Activated T-cell treated with anti-CD3 and anti-CD28 coated beads, Interleukin-2, amount 50 U/mL, for 72 hours (primary cell): ENCODE measurements around the gene EIF5AL1. TPM values are rescaled to one million over a fixed set of nuclear protein-coding genes. Genes with fewer than 3 reads are reported as not detected.
A peak's percentile ranks its signal among the peaks of the same experiment; 100 is the strongest.
"Not testable (repeated sequence)": the region's sequence is repeated elsewhere in the genome, so short reads cannot be mapped to it uniquely, and the experiment has no call there.

ENCODE experiments used
- ATAC-seq, 2 donors: fragments of 150-1000 bp; cut with Tn5 transposase; replicated peaks in 1 of 2; 2 replicates each; pipeline ENCODE4 v1.10.0; 2021; ENCODE audit warnings: moderate library complexity in 2 of 2, mild to moderate bottlenecking in 1 of 2
- DNase-seq, 2 donors: peaks; one replicate each; pipeline ENCODE4 v3.0.0; 2021 to 2022; ENCODE audit warnings: mixed read lengths in 1 of 2
- H3K27ac Mint-ChIP-seq: one replicate; pipeline ENCODE4 v1.8.0; 2022; ENCODE audit warnings: mild to moderate bottlenecking, moderate library complexity, mixed read lengths
- H3K27me3 Mint-ChIP-seq: one replicate; pipeline ENCODE4 v1.8.0; 2022; ENCODE audit warnings: low read depth, mixed read lengths
- H3K36me3 Mint-ChIP-seq, 2 donors: one replicate each; pipeline ENCODE4 v1.8.0; 2022; ENCODE audit warnings: mixed read lengths in 2 of 2, mild to moderate bottlenecking in 1 of 2; ENCODE audit not compliant: insufficient read depth in 2 of 2
- H3K4me1 Mint-ChIP-seq: one replicate; pipeline ENCODE4 v1.8.0; 2022; ENCODE audit warnings: low read depth, mixed read lengths
- H3K4me3 Mint-ChIP-seq, 2 donors: one replicate each; pipeline ENCODE4 v1.8.0; 2022; ENCODE audit warnings: mild to moderate bottlenecking in 2 of 2, mixed read lengths in 2 of 2, moderate library complexity in 2 of 2
- H3K9me3 Mint-ChIP-seq, 2 donors: one replicate each; pipeline ENCODE4 v1.8.0; 2022; ENCODE audit warnings: mixed read lengths in 2 of 2
- total RNA-seq, 2 donors: library from RNA; stranded (reverse); gene quantifications; one replicate each; pipeline ENCODE4 v1.2.3, GENCODE V29; 2022

EIF5AL1 gene
- total RNA-seq, 2 donors from 2014 or later = 0.07 to 0.10 TPM

GRCh38 chr10:79492256-79492655 lies 20.1 kb upstream of the EIF5AL1 start:
- peaks cover 19% of the 10 kb centered on the region for H3K27me3 Mint-ChIP-seq
- H3K4me1 Mint-ChIP-seq = no peaks in the 10 kb centered on the region
- ATAC-seq (no peak), DNase-seq (no peak)
- H3K4me3 Mint-ChIP-seq = no peak overlapping the region
- no peak overlapping the region for H3K27ac Mint-ChIP-seq
- H3K9me3 Mint-ChIP-seq = no peaks in the 10 kb centered on the region
- H3K36me3 Mint-ChIP-seq = no peaks in the 10 kb centered on the region

- Mint-ChIP-seq H3K27ac (no peak overlapping the region), H3K9me3 (no peaks in the 10 kb centered on the region), H3K36me3 (no peaks in the 10 kb centered on the region), H3K27me3 (peaks cover 19% of the 10 kb centered on the region), H3K4me1 (no peaks in the 10 kb centered on the region), H3K4me3 (no peak overlapping the region)
- DNase-seq = no peak
- no peak for ATAC-seq
These were observed 19.5 kb upstream of the EIF5AL1 start for GRCh38 chr10:79492839-79493238.

- peaks cover 19% of the 10 kb centered on the region for H3K27me3 Mint-ChIP-seq
- no peak overlapping the region for H3K4me3 Mint-ChIP-seq
- H3K9me3 Mint-ChIP-seq = no peaks in the 10 kb centered on the region
- no peaks in the 10 kb centered on the region for H3K4me1 Mint-ChIP-seq
- no peak for ATAC-seq
- no peak overlapping the region for H3K27ac Mint-ChIP-seq
- H3K36me3 Mint-ChIP-seq = no peaks in the 10 kb centered on the region
- no peak for DNase-seq
These were observed 18.5 kb upstream of the EIF5AL1 start for GRCh38 chr10:79493806-79494205.

GRCh38 chr10:79494871-79495705 lies 17.2 kb upstream of the EIF5AL1 start:
- no peak for ATAC-seq
- Mint-ChIP-seq H3K4me1 (no peaks in the 10 kb centered on the region), H3K27ac (no peak overlapping the region), H3K36me3 (no peaks in the 10 kb centered on the region), H3K9me3 (no peaks in the 10 kb centered on the region), H3K4me3 (no peak overlapping the region), H3K27me3 (peaks cover 19% of the 10 kb centered on the region)
- no peak for DNase-seq

GRCh38 chr10:79495791-79496190 lies 16.5 kb upstream of the EIF5AL1 start:
- H3K9me3 Mint-ChIP-seq = no peaks in the 10 kb centered on the region
- H3K4me1 Mint-ChIP-seq = no peaks in the 10 kb centered on the region

GRCh38 chr10:79496896-79497295 lies 15.4 kb upstream of the EIF5AL1 start:
- no peak for ATAC-seq
- H3K9me3 Mint-ChIP-seq = no peaks in the 10 kb centered on the region

More at GRCh38 chr10:79495791-79496190, 16.5 kb upstream of the EIF5AL1 start:
- no peak for ATAC-seq
- Mint-ChIP-seq H3K27ac (no peak overlapping the region), H3K4me3 (no peak overlapping the region), H3K27me3 (peaks cover 19% of the 10 kb centered on the region), H3K36me3 (no peaks in the 10 kb centered on the region)
- DNase-seq = no peak

GRCh38 chr10:79498291-79498829 lies 14.0 kb upstream of the EIF5AL1 start:
- no peak overlapping the region for H3K27ac Mint-ChIP-seq
- DNase-seq (no peak), ATAC-seq (no peak)
- no peaks in the 10 kb centered on the region for H3K36me3 Mint-ChIP-seq
- peaks cover 27% of the 10 kb centered on the region for H3K27me3 Mint-ChIP-seq
- no peaks in the 10 kb centered on the region for H3K4me1 Mint-ChIP-seq
- no peaks in the 10 kb centered on the region for H3K9me3 Mint-ChIP-seq
- H3K4me3 Mint-ChIP-seq = no peak overlapping the region

More at GRCh38 chr10:79496896-79497295, 15.4 kb upstream of the EIF5AL1 start:
- Mint-ChIP-seq H3K27me3 (peaks cover 19% of the 10 kb centered on the region), H3K36me3 (no peaks in the 10 kb centered on the region), H3K27ac (no peak overlapping the region), H3K4me1 (no peaks in the 10 kb centered on the region), H3K4me3 (no peak overlapping the region)
- no peak for DNase-seq

GRCh38 chr10:79502561-79503309 lies 9.6 kb upstream of the EIF5AL1 start:
- H3K4me3 Mint-ChIP-seq = no peak overlapping the region
- H3K27me3 Mint-ChIP-seq = peaks cover 28% of the 10 kb centered on the region
- no peaks in the 10 kb centered on the region for H3K36me3 Mint-ChIP-seq
- no peak for DNase-seq
- H3K27ac Mint-ChIP-seq = no peak overlapping the region
- H3K9me3 Mint-ChIP-seq = no peaks in the 10 kb centered on the region
- ATAC-seq = no peak
- H3K4me1 Mint-ChIP-seq = no peaks in the 10 kb centered on the region

- H3K4me1 Mint-ChIP-seq, ATAC-seq, DNase-seq, H3K27ac Mint-ChIP-seq, H3K4me3 Mint-ChIP-seq, H3K9me3 Mint-ChIP-seq, H3K36me3 Mint-ChIP-seq: not testable (repeated sequence)
- peaks cover 30% of the 10 kb centered on the region for H3K27me3 Mint-ChIP-seq
These were observed 8.5 kb upstream of the EIF5AL1 start for GRCh38 chr10:79503787-79504186.

GRCh38 chr10:79504483-79504882 lies 7.8 kb upstream of the EIF5AL1 start:
- H3K36me3 Mint-ChIP-seq, H3K4me3 Mint-ChIP-seq, DNase-seq, ATAC-seq, H3K9me3 Mint-ChIP-seq, H3K4me1 Mint-ChIP-seq, H3K27ac Mint-ChIP-seq: not testable (repeated sequence)
- peaks cover 30% of the 10 kb centered on the region for H3K27me3 Mint-ChIP-seq

GRCh38 chr10:79505328-79505727 lies 7.0 kb upstream of the EIF5AL1 start:
- not testable (repeated sequence) for DNase-seq

GRCh38 chr10:79505829-79506228 lies 6.5 kb upstream of the EIF5AL1 start:
- Mint-ChIP-seq H3K27me3 (peaks cover 30% of the 10 kb centered on the region), H3K9me3 (no peaks in the 10 kb centered on the region), H3K36me3 (no peaks in the 10 kb centered on the region), H3K4me1 (no peaks in the 10 kb centered on the region), H3K4me3 (no peak overlapping the region), H3K27ac (peak overlapping the region; percentile 27)
- peak; percentile 20 to 45 for DNase-seq
- ATAC-seq = peak; percentile 87

More at GRCh38 chr10:79505328-79505727, 7.0 kb upstream of the EIF5AL1 start:
- H3K36me3 Mint-ChIP-seq, H3K4me3 Mint-ChIP-seq, ATAC-seq, H3K9me3 Mint-ChIP-seq, H3K4me1 Mint-ChIP-seq, H3K27ac Mint-ChIP-seq: not testable (repeated sequence)
- H3K27me3 Mint-ChIP-seq = peaks cover 30% of the 10 kb centered on the region

GRCh38 chr10:79507440-79508167 lies 4.7 kb upstream of the EIF5AL1 start:
- H3K9me3 Mint-ChIP-seq = no peaks in the 10 kb centered on the region
- H3K27ac Mint-ChIP-seq = no peak overlapping the region
- H3K4me1 Mint-ChIP-seq = no peaks in the 10 kb centered on the region
- H3K27me3 Mint-ChIP-seq = peaks cover 29% of the 10 kb centered on the region
- ATAC-seq (no peak), DNase-seq (no peak)
- no peaks in the 10 kb centered on the region for H3K36me3 Mint-ChIP-seq
- no peak overlapping the region for H3K4me3 Mint-ChIP-seq
